Body of pancreas (tissue), 4 donors: Measurements from ENCODE around the gene SGCD. TPM values are rescaled to one million over a fixed set of nuclear protein-coding genes. Genes with fewer than 3 reads are reported as not detected.

Experiments used
- ATAC-seq: fragments of 150-250 bp; one replicate; pipeline ENCODE4 v1.9.1; 2016
- DNase-seq, 4 donors: peaks; one replicate each; pipeline ENCODE4 v3.0.0-alpha.2; 2019
- H3K27ac ChIP-seq, 4 donors: fragments of 200-600 bp; sonication (generic); 1 replicate in 3 of 4; 2 replicates in 1 of 4; pipeline versions ENCODE4 v1.5.1 to v1.6.1; 2016 to 2019; ENCODE audit warnings: mild to moderate bottlenecking in 1 of 4, mixed read lengths in 1 of 4, moderate library complexity in 1 of 4
- H3K27me3 ChIP-seq, 2 donors: fragments of 200-600 bp; sonication (generic); one replicate each; pipeline ENCODE4 v1.6.0; 2016; ENCODE audit warnings: mild to moderate bottlenecking in 1 of 2
- H3K36me3 ChIP-seq, 2 donors: fragments of 200-600 bp; sonication (generic); replicated peaks in 1 of 2; 2 replicates each; pipeline ENCODE4 v1.5.1; 2016; ENCODE audit warnings: low read depth in 2 of 2; ENCODE audit not compliant: insufficient read depth in 1 of 2
- H3K4me1 ChIP-seq: fragments of 200-600 bp; sonication (generic); one replicate; pipeline ENCODE4 v1.6.0; 2016
- H3K4me3 ChIP-seq, 2 donors: fragments of 200-600 bp; sonication (generic); 1 replicate in 1 of 2; 2 replicates in 1 of 2; pipeline ENCODE4 v1.5.1; 2016 to 2019
- H3K9me3 ChIP-seq, 3 donors: fragments of 200-600 bp; sonication (generic); 1 replicate in 2 of 3; 2 replicates in 1 of 3; pipeline ENCODE4 v1.5.1; 2016
- CTCF ChIP-seq, 7 experiments: fragments of 450-650 bp in 4 of 7; fragments of 200-600 bp in 3 of 7; sonication (generic) in 3 of 7; IDR thresholded peaks; one replicate each; pipeline ENCODE4 v1.5.1; 2016 to 2019; ENCODE audit warnings: antibody characterized with exemption in 7 of 7
- POLR2A ChIP-seq, 3 donors: fragments of 450-650 bp; IDR thresholded peaks; one replicate each; pipeline ENCODE4 v1.6.1; 2016; ENCODE audit warnings: antibody characterized with exemption in 3 of 3, mild to moderate bottlenecking in 2 of 3
- WGBS, 2 donors: methylation state at CpG; one replicate each; pipeline ENCODE4 v1.1.5; 2017; 5-methylcytosine and 5-hydroxymethylcytosine counted together
- intact Hi-C: fragments of 100-400 bp; cut with DNase I; formaldehyde crosslinking; loops from one replicate; pipeline ENCODE4 v1.15.1; 2023
- total RNA-seq, 2 donors: library from RNA; depleted of rRNA; stranded (reverse); fragments of >200 nt; gene quantifications; one replicate each; pipeline ENCODE4 v1.1.0, GENCODE V29; 2016

Gene SGCD
- total RNA-seq, 2 donors from 2014 or later = 0.66 to 2.6 TPM

- Histone ChIP-seq H3K36me3 (no peaks in the 10 kb centered on the region), H3K9me3 (no peaks in the 10 kb centered on the region), H3K4me1 (no peaks in the 10 kb centered on the region), H3K27ac (no peak overlapping the region), H3K4me3 (no peak overlapping the region), H3K27me3 (no peaks in the 10 kb centered on the region)
- ATAC-seq (no peak), DNase-seq (no peak)
- intact Hi-C loops = no loop called here
- 81 to 87% methylated on average over 5 of the region's 5 CpGs for whole genome bisulfite sequencing, 2 donors
- no peak for TF ChIP-seq CTCF (IDR thresholded peaks at IDR 0.05)
- no peak for TF ChIP-seq POLR2A (IDR thresholded peaks at IDR 0.05)
Measured at GRCh38 chr5:156434471-156434870, 107.5 kb downstream of the SGCD start.

DNA sequence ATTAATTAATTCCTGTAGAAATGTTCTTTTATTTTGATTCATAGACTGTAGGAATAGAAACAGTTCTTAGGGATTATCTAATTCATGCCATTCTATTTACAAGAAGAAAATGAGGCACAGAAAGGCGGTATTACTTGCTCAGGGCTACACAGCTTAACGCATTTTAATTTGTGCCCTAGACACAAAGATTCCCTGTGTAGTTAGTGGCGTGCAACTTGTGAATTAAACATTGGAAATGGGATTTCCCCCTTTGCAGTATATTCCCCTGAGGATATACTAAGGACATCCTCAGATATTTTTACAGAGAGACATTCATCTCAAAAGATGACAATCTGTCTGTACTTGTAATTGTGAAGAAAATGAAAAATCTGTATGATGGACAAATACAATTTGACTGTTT lies 108.1 kb downstream of the SGCD start:
- no peak for ATAC-seq
- H3K27ac ChIP-seq = no peak overlapping the region
- no peak for TF ChIP-seq POLR2A (IDR thresholded peaks at IDR 0.05)
- TF ChIP-seq CTCF (IDR thresholded peaks at IDR 0.05) = no peak
- H3K36me3 ChIP-seq = no peaks in the 10 kb centered on the region
- DNase-seq = no peak
- no peaks in the 10 kb centered on the region for H3K9me3 ChIP-seq
- no peaks in the 10 kb centered on the region for H3K4me1 ChIP-seq
- whole genome bisulfite sequencing, 2 donors = 69 to 73% methylated on average over 3 of the region's 3 CpGs
- intact Hi-C loops = no loop called here
- H3K27me3 ChIP-seq = no peaks in the 10 kb centered on the region
- H3K4me3 ChIP-seq = no peak overlapping the region

DNA sequence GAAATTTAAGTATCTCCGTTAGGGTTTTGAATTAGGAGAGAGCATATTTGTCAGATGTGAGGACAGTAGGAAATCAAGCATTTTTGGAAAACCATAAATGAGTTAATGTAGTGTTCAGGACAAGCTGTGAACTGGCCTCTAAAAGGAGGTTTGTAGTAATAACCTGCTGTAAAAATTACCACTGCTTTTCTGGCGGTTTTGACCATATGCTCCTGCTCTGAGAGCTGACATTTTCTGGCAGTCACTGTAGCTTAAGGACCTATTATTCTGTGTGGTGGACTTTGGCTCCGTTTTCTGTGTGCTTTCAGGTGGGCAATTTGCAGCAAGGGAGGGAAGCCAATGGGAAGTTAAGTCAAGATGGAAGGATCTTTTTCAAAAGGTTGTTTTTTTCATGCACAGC lies 111.1 kb downstream of the SGCD start:
- Histone ChIP-seq H3K36me3 (no peaks in the 10 kb centered on the region), H3K4me1 (no peaks in the 10 kb centered on the region), H3K9me3 (no peaks in the 10 kb centered on the region), H3K4me3 (no peak overlapping the region), H3K27me3 (no peaks in the 10 kb centered on the region), H3K27ac (no peak overlapping the region)
- DNase-seq (no peak), ATAC-seq (no peak)
- 40 to 56% methylated on average over 3 of the region's 3 CpGs for WGBS, 2 donors
- intact Hi-C loops = no loop called here
- TF ChIP-seq POLR2A (IDR thresholded peaks at IDR 0.05) = no peak
- no peak for TF ChIP-seq CTCF (IDR thresholded peaks at IDR 0.05)

DNA sequence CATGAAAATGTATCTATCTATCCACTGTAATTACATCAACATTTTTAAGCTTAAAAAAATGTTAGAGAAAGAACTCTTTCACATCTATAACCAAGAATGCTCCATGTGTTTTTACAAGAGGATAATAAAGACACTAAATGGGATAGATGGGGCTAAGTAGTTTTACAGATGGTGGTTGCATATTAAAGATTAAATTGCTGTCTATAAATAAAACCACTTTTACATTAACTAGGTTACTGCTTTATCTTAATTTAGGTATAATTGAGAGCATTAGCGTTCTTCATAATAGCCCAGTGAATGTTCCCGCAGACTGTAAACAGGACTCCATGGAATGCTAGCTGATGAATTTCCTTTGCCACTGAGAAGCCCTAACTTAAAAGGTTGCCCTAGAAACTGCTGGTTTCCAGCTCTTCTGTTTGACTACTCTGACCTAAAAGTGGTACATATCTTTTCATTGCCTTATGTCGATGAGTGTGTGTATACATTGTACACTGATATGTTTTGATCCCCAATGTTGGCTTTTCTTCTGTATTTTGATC lies 117.9 kb downstream of the SGCD start:
- H3K36me3 ChIP-seq = no peaks in the 10 kb centered on the region
- H3K9me3 ChIP-seq = no peaks in the 10 kb centered on the region
- H3K27ac ChIP-seq = no peak overlapping the region
- no peak for ATAC-seq
- no peak overlapping the region for H3K4me3 ChIP-seq
- TF ChIP-seq CTCF (IDR thresholded peaks at IDR 0.05) (no peak), POLR2A (IDR thresholded peaks at IDR 0.05) (no peak)
- WGBS, 2 donors = 30 to 41% methylated on average over 3 of the region's 3 CpGs
- H3K4me1 ChIP-seq = no peaks in the 10 kb centered on the region
- H3K27me3 ChIP-seq = no peaks in the 10 kb centered on the region
- intact Hi-C loops = no loop called here
- no peak for DNase-seq

DNA sequence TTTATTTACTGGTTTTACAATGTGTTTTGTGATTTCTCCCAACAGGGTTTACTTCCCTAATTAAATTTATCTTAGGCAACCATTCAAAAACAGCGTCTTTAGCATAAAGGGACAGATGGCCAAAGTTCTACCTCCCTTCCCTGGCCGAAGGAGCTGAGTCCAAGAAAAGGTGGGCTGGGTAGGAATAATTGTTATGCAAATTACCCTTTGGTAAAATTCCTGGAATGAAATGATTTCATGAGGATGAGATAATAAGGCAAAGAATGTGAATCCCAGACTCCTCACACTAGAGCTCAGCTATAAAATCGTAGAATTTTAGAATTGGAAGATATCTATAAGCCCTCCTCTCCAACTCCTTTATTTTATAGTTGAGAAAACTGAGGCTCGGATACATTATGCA lies 119.6 kb downstream of the SGCD start:
- Histone ChIP-seq H3K27ac (no peak overlapping the region), H3K4me1 (no peaks in the 10 kb centered on the region), H3K27me3 (no peaks in the 10 kb centered on the region), H3K9me3 (no peaks in the 10 kb centered on the region), H3K36me3 (no peaks in the 10 kb centered on the region), H3K4me3 (no peak overlapping the region)
- no peak for ATAC-seq
- 46 to 50% methylated on average over 4 of the region's 4 CpGs for WGBS, 2 donors
- intact Hi-C loops = no loop called here
- no peak for TF ChIP-seq POLR2A (IDR thresholded peaks at IDR 0.05)
- no peak for TF ChIP-seq CTCF (IDR thresholded peaks at IDR 0.05)
- no peak for DNase-seq
